KOPT-K1 (cell line): ENCODE measurements around the gene COX5B.
A peak's percentile ranks its signal among the peaks of the same experiment; 100 is the strongest.

Experiments used
- H3K27ac ChIP-seq: fragments of 200-600 bp; sonication (generic); 2 replicates; pipeline ENCODE4 v1.5.1; 2016; ENCODE audit warnings: antibody characterized with exemption, mild to moderate bottlenecking, low read depth, low read length; ENCODE audit not compliant: poor library complexity, severe bottlenecking
- H3K36me3 ChIP-seq: fragments of 200-600 bp; sonication (generic); 2 replicates; pipeline ENCODE4 v1.5.1; 2017; ENCODE audit warnings: antibody characterized with exemption, mild to moderate bottlenecking, low read length, moderate library complexity; ENCODE audit not compliant: insufficient read depth
- H3K9me3 ChIP-seq: fragments of 200-600 bp; sonication (generic); 2 replicates; pipeline ENCODE4 v1.5.1; 2017; ENCODE audit warnings: antibody characterized with exemption, low read length, mild to moderate bottlenecking; ENCODE audit not compliant: insufficient read depth, poor library complexity, severe bottlenecking

Gene COX5B

DNA sequence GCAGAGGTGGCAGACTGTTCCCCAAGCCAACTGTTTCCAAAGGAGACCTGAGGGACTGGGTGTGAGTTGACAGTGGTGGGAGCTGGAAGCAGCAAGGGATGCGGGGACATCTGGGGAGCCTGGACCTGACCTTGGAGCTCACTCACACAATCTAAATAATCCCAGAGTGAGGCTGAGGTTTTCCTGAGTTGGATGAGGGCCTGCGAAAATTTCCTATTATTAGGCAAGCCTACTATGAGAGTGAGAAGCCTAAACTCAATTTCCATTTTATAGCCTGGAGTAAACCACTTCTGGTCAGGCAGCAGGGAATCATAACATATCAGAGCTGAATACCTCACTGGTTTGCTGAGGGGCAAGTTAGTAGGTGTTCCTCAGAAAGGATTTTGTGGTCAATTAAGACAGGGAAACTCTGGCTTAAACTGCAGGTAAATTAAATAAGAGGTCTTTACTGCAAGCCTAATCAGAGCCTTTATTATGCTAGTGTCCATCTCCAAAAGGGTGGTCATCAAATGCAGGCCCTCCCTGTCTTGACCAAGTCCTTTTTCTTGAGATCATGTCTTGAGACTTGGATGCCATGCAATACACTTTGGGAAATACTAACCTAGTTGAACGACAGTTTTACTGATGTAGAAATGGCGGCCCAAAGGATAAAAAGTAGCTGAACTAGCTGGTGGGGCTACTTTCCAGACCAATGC, 1.7 kb upstream of the COX5B start:
- H3K27ac ChIP-seq = no peak overlapping the region
- H3K9me3 ChIP-seq = no peaks in the 10 kb centered on the region
- peaks cover 23% of the 10 kb centered on the region for H3K36me3 ChIP-seq

DNA sequence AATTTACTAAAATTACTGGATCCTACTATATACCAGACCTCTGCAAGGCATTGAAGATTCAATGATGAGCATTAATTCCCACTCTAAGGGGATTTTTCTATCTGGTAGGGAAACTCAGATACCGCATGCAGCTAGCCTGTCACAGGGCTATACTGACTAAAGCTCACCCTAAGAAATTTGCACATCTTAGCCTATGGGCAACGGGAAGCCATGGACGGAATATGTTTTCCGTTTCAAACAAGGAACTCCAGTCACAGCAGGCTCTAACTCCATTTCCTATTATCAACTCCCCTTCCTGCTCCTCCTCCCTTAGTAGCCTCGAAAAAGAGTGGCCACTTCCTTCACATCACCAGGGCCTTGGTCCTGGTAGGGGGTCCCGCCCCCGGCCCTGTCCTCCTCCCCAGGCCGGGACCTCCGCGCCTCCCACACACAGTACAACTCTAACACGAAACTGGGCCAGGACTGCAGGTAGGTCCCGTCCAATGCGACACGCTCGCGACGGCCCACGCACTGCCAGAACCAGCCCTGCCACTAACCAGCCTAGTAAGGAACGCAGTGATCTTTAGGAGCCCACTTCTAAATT, 659 bp upstream of the COX5B start:
- no peaks in the 10 kb centered on the region for H3K9me3 ChIP-seq
- peaks cover 32% of the 10 kb centered on the region for H3K36me3 ChIP-seq
- H3K27ac ChIP-seq = peak overlapping the region; percentile 85

DNA sequence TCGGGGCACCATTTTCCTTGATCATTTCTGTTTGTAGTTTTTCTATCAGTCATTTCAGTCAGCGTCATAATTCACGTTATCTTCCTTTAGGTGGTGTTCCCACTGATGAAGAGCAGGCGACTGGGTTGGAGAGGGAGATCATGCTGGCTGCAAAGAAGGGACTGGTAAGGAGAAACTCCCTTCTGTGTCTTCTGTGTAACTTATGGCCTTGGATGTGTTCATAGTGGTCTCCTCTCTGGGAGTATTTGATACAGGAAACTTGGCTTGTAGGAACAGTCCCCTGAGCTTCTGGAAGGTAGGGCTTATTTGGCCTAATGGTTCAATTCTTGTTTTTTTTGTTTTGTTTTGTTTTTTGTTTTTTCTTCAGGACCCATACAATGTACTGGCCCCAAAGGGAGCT, 1.1 kb downstream of the COX5B start:
- no peaks in the 10 kb centered on the region for H3K9me3 ChIP-seq
- no peak overlapping the region for H3K27ac ChIP-seq
- peaks cover 42% of the 10 kb centered on the region for H3K36me3 ChIP-seq

DNA sequence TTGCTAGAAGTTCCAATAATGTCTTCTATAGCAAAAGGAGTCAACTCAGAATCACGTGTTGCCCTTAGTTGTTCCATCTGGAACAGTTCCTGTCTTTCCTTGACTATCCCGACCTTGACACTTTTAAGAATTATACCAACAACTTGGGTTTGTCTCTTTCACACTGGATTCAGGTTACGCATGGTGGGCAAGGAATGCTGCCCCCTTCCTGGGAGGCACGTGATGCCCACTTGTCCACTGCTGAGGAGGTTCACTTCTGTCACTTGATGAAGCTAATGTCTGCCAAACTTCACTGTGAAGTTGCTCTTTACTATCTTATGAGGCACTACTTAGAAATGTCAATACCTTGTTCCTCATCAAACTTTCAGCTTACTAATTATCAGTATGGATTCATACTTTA, 5.3 kb downstream of the COX5B start:
- Histone ChIP-seq H3K9me3 (peaks cover 5% of the 10 kb centered on the region), H3K27ac (no peak overlapping the region), H3K36me3 (peaks cover 69% of the 10 kb centered on the region)

DNA sequence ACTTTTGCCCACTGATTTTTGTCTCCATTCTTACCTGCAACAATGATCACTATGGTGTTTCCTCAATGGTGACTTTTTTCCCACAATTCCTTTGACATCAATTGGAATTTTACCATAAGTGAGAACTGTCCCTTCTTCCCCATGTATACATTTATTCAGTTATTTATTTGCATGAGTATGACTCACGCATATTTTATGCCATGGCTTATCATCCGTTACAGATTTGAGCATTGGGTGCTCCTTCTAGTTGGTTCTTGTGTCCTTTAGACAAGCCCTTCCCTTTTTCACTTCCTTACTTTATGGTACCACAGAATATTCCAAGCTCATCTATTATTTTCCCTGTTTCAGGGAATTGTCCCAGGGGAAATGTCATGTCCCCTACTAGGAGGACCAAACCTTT, 7.6 kb downstream of the COX5B start:
- Histone ChIP-seq H3K36me3 (peaks cover 77% of the 10 kb centered on the region), H3K9me3 (peaks cover 5% of the 10 kb centered on the region), H3K27ac (no peak overlapping the region)

DNA sequence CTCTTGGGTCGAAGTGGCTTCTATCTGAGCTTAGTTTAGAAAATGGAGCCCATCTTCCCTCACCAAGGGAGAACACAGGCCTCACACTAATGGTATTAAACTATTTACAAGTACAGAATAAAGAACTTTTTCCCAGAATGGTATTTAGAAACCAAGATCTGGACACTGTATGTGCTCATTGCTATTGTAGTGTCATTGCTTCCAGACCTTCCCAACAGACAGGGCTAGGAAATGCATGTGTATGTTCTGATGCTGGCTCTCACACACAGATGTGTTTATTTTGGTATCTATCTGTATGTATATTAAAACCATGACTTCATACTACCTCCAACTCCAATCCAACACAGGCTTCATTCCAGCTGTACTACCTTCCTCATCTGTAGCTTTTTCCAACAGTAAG, 8.0 kb downstream of the COX5B start:
- H3K27ac ChIP-seq = no peak overlapping the region
- peaks cover 5% of the 10 kb centered on the region for H3K9me3 ChIP-seq
- peaks cover 77% of the 10 kb centered on the region for H3K36me3 ChIP-seq

DNA sequence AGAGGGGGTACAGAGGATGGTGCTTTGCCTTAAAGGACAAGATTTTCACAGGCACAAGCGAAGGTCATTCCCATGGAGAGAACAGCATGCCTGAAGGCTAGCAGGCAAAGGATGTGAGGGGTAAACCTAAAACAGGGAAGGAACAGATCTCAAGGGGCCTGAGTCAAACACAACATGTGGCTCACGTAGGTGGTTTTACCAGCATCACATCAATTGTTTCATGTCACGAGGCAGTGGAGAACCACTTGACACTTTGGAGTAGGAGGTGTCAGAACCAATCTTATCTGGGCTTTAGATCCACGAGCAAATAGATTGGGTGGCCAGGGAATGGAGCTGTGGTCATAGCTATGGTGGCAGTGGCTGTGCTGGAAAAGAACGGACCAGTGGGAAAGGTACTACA, 8.4 kb downstream of the COX5B start:
- peaks cover 77% of the 10 kb centered on the region for H3K36me3 ChIP-seq
- peaks cover 5% of the 10 kb centered on the region for H3K9me3 ChIP-seq
- H3K27ac ChIP-seq = no peak overlapping the region

DNA sequence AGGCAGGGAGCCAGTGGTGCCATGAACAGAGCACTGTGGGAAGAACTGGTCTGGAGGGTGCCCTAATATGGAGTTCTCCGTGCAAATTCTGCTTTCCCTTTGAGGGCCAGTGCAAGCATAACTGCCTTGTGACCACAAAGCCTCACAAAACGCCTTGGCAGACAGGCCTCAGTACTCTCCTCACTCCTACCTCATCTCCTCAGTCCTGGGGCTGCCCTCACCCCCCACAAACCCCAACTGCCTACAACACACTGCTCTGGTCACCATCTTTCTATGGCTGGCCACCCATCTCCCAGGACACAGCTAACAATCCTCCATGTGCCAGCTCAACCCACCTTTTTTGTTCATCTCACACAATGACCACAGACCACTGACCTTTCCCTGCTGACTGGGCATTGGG, 8.9 kb downstream of the COX5B start:
- Histone ChIP-seq H3K27ac (no peak overlapping the region), H3K36me3 (peaks cover 77% of the 10 kb centered on the region), H3K9me3 (peaks cover 5% of the 10 kb centered on the region)

DNA sequence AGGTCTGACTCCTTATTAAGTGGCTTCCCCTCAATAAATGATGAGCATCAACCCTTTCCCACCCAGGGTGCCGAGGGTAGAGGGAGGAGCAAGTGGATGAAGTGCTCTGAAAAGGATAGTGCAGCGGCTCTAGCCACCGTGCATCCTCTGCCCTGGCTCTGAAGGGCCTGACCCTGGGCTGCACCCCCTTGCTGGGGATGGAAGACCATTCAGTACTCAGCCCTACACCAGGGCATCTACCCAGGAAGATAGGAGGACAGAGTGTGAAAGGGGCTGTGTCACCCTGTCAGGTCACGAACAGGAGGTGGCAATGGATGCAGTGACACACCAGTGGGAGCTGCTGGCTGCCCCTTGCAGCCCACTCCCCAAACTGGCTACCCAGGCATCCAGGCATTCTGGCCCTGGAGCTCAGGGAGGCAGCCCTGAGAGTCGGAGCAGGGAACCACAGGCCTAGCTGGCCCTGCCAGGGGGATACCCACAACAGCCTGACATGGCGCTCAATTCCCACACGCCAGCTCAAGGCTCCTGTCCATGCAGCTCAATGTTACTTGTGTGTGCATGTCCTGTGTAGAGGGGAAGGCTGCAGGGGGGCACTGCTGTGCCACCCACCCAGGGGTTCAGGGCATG, 10.4 kb downstream of the COX5B start:
- peaks cover 77% of the 10 kb centered on the region for H3K36me3 ChIP-seq
- peaks cover 5% of the 10 kb centered on the region for H3K9me3 ChIP-seq
- H3K27ac ChIP-seq = no peak overlapping the region

DNA sequence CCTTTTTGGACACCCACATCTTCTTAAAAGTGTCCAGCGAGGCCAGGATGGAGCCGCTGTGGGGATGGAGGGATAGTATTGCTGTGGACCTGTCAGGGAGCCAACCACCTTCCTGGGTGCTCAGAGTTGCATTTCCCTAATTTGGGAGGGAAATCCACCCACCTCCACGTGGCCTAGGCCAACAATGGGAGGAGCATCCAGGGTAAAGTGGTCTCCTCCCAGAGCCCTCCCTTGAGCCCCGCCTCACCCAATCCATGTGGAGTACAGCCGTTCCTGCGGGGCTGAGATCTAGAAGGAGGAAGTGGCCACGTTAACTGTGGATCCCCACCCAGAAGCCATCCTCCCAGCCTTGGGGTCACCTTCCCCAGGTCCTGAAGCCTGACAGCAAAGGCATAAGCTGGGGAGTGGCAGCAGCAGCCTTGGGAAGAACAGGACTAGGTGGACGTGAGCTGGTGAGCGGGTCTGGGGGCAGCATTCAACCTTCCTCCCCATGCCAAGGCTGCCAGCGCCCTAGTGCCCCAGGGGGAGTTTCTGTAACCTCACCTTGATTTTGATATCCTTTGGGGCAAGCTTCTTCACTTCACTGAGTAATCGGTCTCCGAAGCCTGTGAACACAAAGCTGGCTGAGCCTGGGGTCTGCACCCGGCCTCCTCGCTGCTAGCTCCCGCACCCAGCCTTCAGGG, 11.2 kb downstream of the COX5B start:
- Histone ChIP-seq H3K27ac (no peak overlapping the region), H3K9me3 (peaks cover 5% of the 10 kb centered on the region), H3K36me3 (peaks cover 85% of the 10 kb centered on the region)

DNA sequence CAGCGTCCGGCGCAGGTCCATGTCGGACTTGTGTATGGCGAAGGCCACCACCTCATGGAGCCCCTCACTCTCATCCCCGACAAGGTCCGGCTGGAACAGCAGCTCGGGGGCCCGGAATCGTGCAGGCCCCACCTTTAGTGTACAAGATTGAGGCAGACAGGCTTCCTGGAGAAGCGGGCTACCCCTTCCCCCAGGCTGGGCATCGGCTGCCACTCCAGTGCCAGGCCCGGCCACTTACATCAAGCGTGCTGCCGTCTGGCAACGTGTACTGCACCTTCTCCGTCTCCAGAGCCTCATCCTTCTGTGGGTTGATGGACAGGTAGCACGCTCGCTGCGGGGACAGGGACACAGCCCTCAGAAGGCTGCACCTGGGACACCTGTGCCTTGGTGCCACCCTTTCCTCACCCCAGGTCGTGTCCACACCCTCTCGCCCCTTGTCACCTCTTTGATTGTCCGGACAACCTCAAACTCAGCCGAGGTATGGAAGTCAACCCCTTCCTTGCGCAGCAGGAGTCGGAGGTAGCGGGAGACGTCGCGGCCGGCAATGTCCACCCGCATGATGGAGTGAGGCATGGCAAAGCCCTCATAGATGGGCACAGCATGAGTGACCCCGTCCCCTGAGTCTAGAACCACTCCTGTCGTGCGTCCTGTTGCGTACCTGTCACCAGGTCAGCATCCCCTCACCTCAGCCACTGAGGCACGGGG, 12.3 kb downstream of the COX5B start:
- peaks cover 5% of the 10 kb centered on the region for H3K9me3 ChIP-seq
- H3K27ac ChIP-seq = no peak overlapping the region
- peaks cover 85% of the 10 kb centered on the region for H3K36me3 ChIP-seq

DNA sequence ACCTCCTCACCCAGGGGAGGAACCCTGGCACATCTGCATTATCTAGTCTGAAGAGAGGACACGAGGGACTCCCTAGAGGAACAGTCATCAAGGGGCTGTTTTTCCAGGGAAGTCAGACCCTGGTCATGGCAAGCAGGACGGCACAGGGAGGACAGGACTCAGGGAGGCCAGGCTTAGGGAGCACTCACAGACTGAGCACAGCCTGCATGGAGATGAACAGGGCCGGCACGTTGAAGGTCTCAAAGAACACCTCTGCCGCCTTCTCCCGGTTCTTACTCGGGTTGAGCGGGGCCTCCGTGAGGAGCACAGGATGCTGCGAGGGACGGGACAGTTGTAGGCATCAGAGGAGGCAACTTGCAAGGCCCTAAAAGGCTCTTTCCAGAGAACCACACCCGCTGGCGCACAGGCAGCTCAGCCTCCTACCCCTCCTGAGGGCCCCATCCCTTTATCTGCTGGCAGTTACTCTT, 12.9 kb downstream of the COX5B start:
- Histone ChIP-seq H3K36me3 (peaks cover 82% of the 10 kb centered on the region), H3K9me3 (peaks cover 5% of the 10 kb centered on the region), H3K27ac (no peak overlapping the region)

DNA sequence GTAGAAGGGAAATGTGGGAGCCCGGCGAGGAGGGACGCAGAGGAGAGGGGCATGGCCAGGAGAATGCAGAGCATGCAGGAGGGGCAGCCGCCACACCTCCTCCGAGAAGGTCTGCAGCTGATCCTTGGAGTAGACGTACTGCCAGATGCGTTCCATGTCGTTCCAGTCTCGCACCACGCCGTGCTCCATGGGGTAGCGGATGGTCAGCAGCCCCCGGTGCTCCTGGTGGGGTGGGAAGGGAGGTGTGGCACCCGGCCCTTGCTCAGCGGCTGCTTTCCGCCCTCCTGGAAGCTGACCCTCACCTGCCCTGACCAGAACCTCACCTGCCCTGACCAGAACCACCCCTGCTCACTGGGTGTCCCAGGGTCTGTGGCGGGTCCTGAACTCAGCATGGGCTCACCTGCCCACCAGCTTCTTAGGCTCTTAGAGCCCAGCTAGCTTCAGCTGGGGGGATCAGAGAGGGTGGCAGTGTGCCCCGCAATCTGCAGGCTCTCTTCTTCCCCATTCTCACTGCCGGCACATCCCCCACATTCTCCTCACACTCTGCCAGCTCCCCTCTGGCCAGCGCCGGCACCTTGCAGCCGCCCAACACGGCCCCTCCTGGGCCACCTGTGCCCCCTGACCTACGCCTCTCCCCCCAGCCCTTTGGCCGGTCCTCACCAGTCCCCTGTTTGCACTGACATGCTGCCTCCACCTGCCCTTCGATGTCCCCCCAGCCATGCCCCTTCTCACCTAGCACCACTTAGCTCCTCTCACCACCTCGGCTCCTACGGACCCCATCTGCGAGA, 13.6 kb downstream of the COX5B start:
- Histone ChIP-seq H3K36me3 (peaks cover 75% of the 10 kb centered on the region), H3K27ac (no peak overlapping the region), H3K9me3 (peaks cover under 1% of the 10 kb centered on the region)

DNA sequence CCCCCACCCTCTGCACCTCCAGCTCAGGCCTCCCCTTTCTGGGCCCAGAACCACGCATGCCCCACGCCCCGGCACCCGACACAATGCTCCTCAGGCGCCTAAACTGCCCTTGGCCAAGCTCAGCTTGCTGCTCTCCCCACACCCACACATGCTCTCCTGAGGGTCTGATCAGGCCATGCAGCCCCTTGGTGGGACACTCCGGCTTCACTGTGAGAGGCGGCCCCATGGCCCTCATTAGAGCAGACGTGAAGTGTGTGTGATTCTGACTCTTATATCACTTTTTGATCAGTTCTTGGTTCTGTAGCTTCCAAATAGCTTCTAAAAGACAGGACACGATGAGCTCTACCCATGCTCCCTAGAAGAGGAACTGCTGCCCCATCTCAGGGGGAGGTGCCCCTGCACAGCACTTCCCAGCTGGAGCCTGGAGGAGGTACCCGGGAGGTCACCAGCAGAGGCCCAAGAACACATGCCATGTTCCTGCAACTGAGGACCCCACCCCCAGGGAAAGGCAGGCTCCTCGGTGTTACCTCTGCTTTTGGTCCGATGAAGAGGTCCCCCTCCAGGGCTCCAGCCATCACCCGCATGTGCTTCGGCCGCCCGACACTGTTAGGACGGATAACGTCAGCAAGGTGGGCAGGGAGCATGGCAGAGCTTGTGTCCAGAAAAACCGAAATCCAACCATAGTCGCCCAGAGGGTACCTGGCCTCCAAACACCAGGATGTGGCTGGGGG, 14.3 kb downstream of the COX5B start:
- Histone ChIP-seq H3K9me3 (no peaks in the 10 kb centered on the region), H3K27ac (no peak overlapping the region), H3K36me3 (peaks cover 67% of the 10 kb centered on the region)
